Mononuclear cell (primary cell): ENCODE data around the gene COMMD1. TPM values are rescaled to one million over a fixed set of nuclear protein-coding genes. Genes with fewer than 3 reads are reported as not detected.

Experiments
- H3K27me3 ChIP-seq: 2 replicates; pipeline ENCODE4 v1.6.0; 2011; ENCODE audit warnings: low read length, control low read depth; ENCODE audit not compliant: insufficient read depth
- H3K4me1 ChIP-seq: 2 replicates; pipeline ENCODE4 v1.5.1; 2011; ENCODE audit warnings: mild to moderate bottlenecking, low read length, control low read depth; ENCODE audit not compliant: insufficient read depth
- H3K4me3 ChIP-seq: 2 replicates; pipeline ENCODE4 v1.5.1; 2011; ENCODE audit warnings: mild to moderate bottlenecking, low read length, moderate library complexity
- H3K9me3 ChIP-seq: 2 replicates; pipeline ENCODE4 v1.5.1; 2011; ENCODE audit warnings: low read depth, mild to moderate bottlenecking, control low read depth, low read length
- total RNA-seq: library from RNA; depleted of rRNA; stranded (reverse); fragments of >200 nt; gene quantifications from one replicate; pipeline ENCODE4 v1.2.3, GENCODE V29; 2012

Gene COMMD1
- total RNA-seq, 1 donor = 24.1 TPM

DNA sequence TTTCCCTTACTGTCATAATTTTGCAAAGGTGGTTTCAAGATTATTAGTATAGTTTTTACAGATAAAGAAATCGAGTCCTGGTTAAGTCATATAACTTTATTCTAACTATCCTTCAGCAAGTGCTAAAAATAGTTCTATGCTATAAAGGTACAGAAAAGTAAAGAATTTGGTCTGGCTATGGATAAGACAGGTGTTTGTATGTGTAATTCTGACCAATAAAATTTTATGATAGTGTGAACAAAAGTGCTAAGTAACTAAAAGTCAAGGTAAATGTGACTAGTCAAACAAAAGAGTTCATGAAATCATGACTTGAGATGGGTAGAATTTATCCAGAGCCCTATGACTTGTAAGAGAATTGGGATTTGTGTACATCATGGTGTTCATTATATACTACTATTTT lies 140.7 kb downstream of the COMMD1 start:
- no peaks in the 10 kb centered on the region for H3K9me3 ChIP-seq
- H3K4me1 ChIP-seq = no peaks in the 10 kb centered on the region

DNA sequence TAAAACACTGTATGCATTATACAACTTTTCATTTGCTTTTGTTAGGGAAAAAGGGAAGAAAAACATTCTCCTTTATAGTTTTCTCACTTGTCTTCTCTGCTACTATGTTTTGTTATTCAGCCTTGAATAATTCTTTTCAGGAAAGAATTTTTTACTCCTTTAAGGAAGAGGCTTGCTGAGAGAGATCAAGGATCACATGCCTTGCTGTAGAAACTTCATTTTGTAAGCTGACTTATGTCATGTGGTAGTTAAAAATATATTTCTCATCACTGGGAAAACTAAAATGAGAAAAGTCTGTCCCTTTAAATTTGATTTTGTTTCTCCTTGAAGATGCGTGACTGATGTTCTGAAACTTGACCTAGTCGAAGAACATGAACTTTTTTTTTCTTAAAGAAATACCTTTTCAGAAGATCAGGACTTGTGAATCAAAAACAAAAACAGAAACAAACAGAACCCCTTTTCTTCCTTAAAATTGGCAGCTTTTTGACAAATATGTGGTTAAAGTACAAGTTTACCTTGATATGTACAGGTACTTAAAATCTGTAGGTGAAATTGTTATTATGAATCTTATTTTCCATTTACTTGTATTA lies 145.1 kb downstream of the COMMD1 start:
- H3K27me3 ChIP-seq = no peaks in the 10 kb centered on the region

More for the DNA sequence above, 140.7 kb downstream of the COMMD1 start:
- Histone ChIP-seq H3K27me3 (no peaks in the 10 kb centered on the region), H3K4me3 (no peak overlapping the region)

DNA sequence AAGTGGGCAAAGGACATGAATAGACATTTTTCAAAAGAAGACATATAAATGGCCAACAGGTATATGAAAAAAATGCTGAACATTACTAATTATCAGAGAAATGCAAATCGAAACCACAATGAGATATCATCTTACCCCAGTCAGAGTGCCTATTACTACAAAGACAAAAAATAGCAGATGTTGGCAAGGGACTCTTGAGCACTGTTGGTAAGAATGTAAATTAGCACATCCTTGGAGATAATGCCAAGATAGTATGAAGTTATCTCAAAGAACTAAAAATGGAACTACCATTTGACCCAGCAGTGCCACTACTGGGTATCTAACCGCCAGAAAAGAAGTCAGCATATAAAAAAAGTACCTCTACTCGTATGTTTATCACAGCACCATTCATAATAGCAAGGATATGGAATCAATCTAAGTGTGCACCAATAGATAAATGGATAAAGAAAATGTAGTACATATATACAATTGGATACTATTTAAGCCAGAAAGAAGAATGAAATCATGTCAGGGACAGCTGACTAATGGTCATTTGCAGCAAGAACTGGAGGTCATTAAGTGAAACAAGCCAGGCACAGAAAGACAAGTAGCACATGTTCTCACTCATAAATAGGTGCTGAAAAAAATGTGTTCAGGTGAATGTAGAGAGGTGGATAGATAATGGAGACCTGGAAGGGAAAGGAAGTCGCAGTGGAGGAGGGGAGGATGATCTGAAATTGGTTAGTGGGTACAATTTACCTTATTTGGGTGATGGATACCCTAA lies 148.7 kb downstream of the COMMD1 start:
- Histone ChIP-seq H3K4me3 (no peak overlapping the region), H3K27me3 (no peaks in the 10 kb centered on the region), H3K9me3 (no peaks in the 10 kb centered on the region), H3K4me1 (peaks cover 8% of the 10 kb centered on the region)

More for the DNA sequence above, 145.1 kb downstream of the COMMD1 start:
- no peak overlapping the region for H3K4me3 ChIP-seq
- H3K4me1 ChIP-seq = peaks cover 8% of the 10 kb centered on the region
- H3K9me3 ChIP-seq = no peaks in the 10 kb centered on the region

DNA sequence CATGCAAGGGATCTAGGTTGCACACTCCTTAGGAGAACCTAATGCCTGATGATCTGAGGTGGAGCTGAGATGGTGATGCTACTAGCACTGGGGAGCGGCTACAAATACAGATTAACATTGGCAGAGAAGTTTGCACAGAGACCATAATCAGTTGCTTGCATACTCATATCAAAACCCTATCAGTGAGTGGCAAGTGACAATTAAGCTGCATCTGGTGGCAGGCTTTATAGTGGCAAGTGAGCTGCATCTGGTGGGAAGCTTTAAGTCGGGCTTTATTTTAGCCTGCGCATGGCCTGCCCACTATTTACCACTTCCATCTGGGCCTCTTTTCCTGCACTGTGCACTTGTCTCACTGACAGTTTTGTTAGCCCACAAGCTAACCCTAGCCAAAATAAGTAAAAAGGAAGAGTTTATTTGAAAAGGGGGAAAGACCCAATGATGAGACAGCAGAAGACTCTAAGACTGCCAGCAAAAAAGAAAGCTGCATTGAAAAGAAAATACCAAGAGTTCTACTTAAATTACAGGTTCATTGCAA lies 149.5 kb downstream of the COMMD1 start:
- Histone ChIP-seq H3K4me3 (no peak overlapping the region), H3K27me3 (no peaks in the 10 kb centered on the region), H3K4me1 (peaks cover 8% of the 10 kb centered on the region), H3K9me3 (no peaks in the 10 kb centered on the region)

DNA sequence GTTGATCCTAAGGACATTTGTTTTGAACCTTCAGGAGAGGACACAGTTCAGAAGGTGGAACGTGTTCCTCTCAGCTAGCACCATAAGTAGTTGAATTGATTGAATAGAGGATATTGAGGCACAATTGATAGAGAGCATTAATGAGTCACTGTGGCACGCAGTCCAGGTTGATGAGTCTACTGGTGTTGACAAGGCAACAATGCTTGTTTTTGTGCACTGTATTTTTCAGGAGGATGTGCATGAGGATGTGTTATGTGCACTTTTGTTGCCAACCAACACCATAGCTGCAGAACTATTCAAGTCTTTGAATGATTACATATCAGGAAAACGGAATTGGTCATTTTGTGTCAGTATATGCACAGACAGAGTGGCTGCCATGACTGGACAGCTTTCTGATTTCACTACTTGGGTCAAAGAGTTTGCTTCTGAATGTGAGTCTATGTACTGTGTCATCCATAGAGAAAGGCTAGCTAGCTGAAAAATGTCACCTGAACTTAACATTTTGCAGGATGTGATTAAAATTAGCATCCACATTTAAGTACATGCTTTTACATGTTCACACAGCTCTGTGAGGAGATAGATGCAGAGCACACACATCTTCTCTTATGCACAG lies 150.4 kb downstream of the COMMD1 start:
- no peaks in the 10 kb centered on the region for H3K27me3 ChIP-seq
- H3K9me3 ChIP-seq = no peaks in the 10 kb centered on the region
- H3K4me1 ChIP-seq = peaks cover 8% of the 10 kb centered on the region
- no peak overlapping the region for H3K4me3 ChIP-seq

DNA sequence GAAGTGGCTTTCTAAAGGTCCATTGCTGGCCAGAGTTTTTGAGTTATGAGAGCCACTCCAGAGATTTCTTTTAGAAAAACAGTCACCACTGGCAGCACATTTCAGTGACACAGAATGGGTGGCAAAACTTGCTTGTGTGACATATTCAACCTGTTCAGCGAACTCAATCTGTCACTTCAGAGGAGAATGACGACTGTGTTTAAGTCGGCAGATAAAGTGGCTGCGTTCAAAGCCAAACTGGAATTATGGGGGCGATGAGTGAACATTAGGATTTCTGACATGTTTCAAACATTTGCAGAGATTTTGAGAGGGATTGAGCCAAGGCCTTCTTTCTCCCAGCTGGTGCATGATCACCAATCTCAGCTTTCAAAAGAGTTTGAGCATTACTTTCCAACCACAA lies 150.9 kb downstream of the COMMD1 start:
- Histone ChIP-seq H3K4me3 (no peak overlapping the region), H3K9me3 (no peaks in the 10 kb centered on the region), H3K4me1 (peaks cover 8% of the 10 kb centered on the region), H3K27me3 (no peaks in the 10 kb centered on the region)

DNA sequence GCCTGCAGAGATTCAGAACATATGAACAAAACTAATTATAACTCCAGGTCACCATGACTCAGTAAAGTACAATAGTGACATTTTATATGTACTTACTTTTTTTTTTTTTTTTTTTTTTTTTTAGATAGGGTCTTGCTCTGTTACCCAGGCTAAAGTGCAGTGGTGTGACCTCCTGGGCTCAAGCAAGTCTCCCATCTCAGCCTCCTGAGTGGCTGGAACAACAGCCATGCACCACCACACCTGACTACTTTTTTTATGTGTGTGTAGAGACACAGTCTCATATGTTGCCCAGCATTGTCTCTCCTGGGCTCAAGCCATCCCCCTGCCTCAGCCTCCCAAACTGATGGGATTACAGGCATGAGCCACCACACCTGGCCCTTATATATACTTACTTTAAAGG lies 159.8 kb downstream of the COMMD1 start:
- Histone ChIP-seq H3K4me1 (no peaks in the 10 kb centered on the region), H3K27me3 (no peaks in the 10 kb centered on the region), H3K9me3 (no peaks in the 10 kb centered on the region), H3K4me3 (no peak overlapping the region)

DNA sequence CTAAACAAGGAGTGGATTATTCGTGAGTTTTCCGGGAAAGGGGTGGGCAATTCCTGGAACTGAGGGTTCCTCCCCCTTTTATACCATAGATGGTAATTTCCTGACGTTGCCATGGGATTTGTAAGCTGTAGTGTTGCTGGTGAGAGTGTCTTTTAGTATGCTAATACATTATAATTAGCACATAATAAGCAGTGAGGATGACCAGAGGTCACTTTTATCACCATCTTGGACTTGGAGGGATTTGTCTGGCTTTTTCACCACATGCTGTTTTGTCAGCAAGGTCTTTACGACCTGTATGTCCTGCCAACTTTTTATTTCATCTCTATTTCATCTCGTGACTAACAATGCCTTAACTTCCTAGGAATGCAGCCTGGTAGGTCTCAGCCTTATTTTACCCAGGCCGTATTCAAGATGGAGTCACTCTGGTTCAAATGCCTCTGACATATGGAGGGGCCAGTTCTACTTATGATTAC lies 165.7 kb downstream of the COMMD1 start:
- no peaks in the 10 kb centered on the region for H3K4me1 ChIP-seq
- H3K4me3 ChIP-seq = no peak overlapping the region
- no peaks in the 10 kb centered on the region for H3K9me3 ChIP-seq
- H3K27me3 ChIP-seq = no peaks in the 10 kb centered on the region

DNA sequence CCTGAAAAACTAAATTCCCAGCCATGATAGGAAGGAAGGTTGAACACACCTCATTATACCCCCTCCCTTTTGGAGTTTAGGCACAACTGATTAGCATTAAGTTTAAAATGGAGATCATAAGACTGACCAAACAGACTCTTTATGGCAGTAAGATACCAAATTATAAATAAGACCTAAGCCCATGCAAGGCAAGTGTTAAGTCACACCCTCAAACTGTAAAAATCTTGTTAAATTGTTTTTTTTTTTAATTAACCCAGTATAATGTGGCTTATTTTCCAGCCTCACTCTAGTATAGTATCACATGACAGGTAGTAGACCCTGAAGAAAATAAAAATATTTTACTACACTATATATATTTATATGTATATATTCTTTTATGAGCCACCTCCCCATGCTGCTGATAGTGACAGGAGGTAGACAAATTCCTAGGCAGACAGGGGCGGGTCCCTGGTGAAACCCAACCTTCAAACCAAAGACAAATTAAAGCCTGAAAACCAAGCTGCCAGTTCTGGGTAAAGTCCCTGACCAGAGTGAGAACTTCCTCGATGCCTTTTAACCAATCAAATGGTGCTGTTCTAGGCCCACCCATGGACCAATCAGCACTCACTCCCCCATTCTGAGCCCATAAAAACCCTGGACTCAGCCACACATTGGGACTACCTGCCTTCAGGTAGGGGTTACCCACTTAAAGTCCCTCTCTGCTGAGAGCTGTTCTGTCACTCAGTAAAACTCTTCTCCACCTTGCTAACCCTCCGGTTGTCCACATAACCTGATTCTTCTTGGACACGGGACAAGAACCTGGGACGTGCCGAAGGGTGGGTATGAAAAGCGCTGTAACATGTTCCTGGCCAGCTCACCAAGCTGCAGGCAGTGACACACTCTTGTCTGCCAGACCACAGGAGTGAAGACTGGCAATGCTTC lies 166.5 kb downstream of the COMMD1 start:
- H3K4me1 ChIP-seq = no peaks in the 10 kb centered on the region
- H3K4me3 ChIP-seq = no peak overlapping the region
- H3K9me3 ChIP-seq = no peaks in the 10 kb centered on the region
- no peaks in the 10 kb centered on the region for H3K27me3 ChIP-seq

DNA sequence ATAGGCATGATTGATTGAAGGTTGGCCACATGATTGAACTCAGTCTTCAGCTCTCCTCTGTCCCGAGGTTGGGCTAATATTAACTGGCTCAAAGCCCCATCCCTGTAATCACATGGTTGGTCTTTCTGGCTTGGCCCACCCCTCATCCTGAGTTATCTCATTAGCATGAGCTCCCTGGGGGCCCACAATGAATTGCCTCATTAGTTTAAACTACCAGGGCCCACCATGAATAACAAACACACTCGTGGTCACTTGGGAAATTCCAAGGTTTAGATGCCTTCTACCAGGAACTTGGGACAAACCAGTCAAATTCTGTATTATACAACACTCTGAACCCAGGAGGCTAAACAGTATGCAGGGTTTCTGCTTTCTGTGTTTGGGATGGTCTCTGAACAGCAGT lies 168.8 kb downstream of the COMMD1 start:
- no peaks in the 10 kb centered on the region for H3K27me3 ChIP-seq
- H3K4me1 ChIP-seq = no peaks in the 10 kb centered on the region
- H3K9me3 ChIP-seq = no peaks in the 10 kb centered on the region
- no peak overlapping the region for H3K4me3 ChIP-seq

DNA sequence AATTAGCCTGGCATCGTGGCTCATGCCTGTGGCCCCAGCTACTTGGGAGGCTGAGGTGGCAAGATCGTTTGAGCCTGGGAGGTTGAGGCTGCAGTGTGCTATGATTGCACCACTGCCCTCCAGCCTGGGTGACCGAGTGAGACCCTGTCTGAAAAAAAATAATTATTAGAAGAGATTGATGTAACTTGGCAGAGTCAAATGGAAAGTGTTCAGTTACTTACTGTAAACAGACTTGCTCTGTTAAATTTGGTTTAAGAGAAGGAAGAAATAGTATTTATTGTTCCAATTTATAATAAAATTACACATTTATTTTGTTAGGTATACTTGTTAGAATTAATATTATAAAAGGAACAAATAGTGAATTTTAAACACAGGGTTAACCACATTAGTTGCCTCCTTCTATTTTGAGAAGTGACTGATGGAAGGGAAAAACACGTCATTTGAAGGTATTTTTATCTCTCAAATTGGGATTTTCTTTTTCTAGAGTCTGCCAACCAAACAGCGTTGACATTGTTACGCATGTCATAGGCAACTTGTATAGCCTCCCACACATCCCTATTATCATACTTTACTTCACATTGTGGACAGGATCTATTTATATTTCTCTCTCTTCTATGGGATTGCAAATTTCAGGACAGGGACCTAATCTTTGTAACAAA lies 171.6 kb downstream of the COMMD1 start:
- H3K4me3 ChIP-seq = no peak overlapping the region
- no peaks in the 10 kb centered on the region for H3K9me3 ChIP-seq
- no peaks in the 10 kb centered on the region for H3K27me3 ChIP-seq
- H3K4me1 ChIP-seq = no peaks in the 10 kb centered on the region

DNA sequence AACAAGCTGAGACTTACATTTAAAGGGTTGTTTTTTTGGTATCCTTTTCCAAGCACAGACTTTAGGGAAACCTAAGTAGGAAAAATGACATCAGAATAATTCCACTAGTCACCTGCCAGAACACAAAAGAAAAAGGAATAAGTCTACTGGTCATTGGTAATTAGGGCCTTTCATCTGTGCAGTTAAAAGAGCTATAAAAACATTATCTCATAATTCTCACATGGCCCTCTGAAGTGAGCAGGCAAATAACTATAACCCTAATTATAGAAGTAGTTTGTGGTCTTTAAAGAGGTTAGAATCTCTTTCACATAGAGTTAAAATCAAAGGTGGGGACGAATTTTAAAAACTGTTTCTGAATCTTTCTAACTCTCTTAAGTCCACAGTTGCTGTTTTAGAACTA lies 179.3 kb downstream of the COMMD1 start:
- no peaks in the 10 kb centered on the region for H3K9me3 ChIP-seq
- H3K27me3 ChIP-seq = no peaks in the 10 kb centered on the region
- H3K4me3 ChIP-seq = no peak overlapping the region
- H3K4me1 ChIP-seq = no peaks in the 10 kb centered on the region

DNA sequence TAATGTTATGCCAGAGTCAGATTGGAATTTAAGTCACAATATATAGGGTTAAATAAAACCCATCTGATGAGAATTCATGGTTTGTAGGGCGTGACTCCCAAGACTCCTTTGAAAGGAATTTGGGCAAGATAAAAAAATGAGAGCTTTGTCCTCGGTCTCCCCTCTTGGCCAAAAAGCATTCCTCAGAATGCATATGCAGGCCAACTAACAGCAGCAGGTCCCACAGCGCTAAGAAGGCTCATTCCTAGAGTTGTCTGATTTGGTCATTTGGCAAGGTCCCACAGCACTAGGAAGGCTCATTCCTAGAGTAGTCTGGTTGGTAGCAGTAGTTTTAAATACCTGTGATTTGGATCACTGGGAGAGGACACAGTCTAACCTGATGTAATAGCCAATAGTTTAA lies 184.2 kb downstream of the COMMD1 start:
- Histone ChIP-seq H3K9me3 (no peaks in the 10 kb centered on the region), H3K4me3 (no peak overlapping the region), H3K27me3 (no peaks in the 10 kb centered on the region), H3K4me1 (no peaks in the 10 kb centered on the region)

DNA sequence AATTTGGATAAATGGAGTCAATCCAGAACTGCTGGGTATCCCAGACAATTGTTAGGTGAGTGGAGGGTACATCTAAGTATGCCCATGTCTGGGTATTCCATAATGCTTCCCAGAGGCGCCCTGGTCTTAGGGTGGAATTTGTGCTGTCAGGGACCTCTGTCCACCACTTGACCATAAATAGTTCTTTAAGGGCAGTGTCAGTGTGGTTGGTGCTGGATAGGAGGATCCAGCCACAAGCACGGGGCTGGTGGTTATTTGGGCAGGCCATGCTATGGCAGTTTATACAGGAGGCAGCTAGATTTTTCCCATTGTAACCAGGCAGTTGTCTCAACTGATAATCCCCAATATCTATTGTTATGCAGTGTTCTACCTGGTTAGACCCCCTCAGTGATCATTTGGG lies 186.0 kb downstream of the COMMD1 start:
- Histone ChIP-seq H3K4me1 (no peaks in the 10 kb centered on the region), H3K9me3 (no peaks in the 10 kb centered on the region), H3K27me3 (no peaks in the 10 kb centered on the region), H3K4me3 (no peak overlapping the region)
